HCEC 1CT (cell line): ENCODE results near the gene BARX1.
"Not testable (repeated sequence)": the region's sequence is repeated elsewhere in the genome, so short reads cannot be mapped to it uniquely, and the experiment has no call there.

Experiments
- DNase-seq: peaks from one replicate; pipeline ENCODE4 v3.0.0-alpha.2; 2017

Gene BARX1

GRCh38 chr9:93965830-93966577 lies 10.8 kb upstream of the BARX1 start:
- DNase-seq: no peak

GRCh38 chr9:93964685-93965084 lies 9.5 kb upstream of the BARX1 start:
- DNase-seq: no peak

GRCh38 chr9:93963969-93964368 lies 8.8 kb upstream of the BARX1 start:
- DNase-seq: no peak

- not testable (repeated sequence) for DNase-seq
Measured at GRCh38 chr9:93963489-93963888, 8.3 kb upstream of the BARX1 start.

- DNase-seq: peak; percentile 65
Measured at GRCh38 chr9:93962561-93963440, 7.6 kb upstream of the BARX1 start.

GRCh38 chr9:93962017-93962416 lies 6.9 kb upstream of the BARX1 start:
- no peak for DNase-seq

GRCh38 chr9:93960971-93961841 lies 6.1 kb upstream of the BARX1 start:
- no peak for DNase-seq

- DNase-seq: no peak
Measured at GRCh38 chr9:93960221-93960970, 5.2 kb upstream of the BARX1 start.

- no peak for DNase-seq
Measured at GRCh38 chr9:93959739-93960154, 4.6 kb upstream of the BARX1 start.

- DNase-seq: no peak
Measured at GRCh38 chr9:93958819-93959682, 3.9 kb upstream of the BARX1 start.

GRCh38 chr9:93958121-93958818 lies 3.1 kb upstream of the BARX1 start:
- DNase-seq: no peak

- no peak for DNase-seq
Measured at GRCh38 chr9:93955981-93956784, 1.0 kb upstream of the BARX1 start.

GRCh38 chr9:93954434-93955061 lies 607 bp downstream of the BARX1 start:
- DNase-seq: no peak

GRCh38 chr9:93953496-93954433 lies 1.4 kb downstream of the BARX1 start:
- no peak for DNase-seq

GRCh38 chr9:93952784-93953495 lies 2.2 kb downstream of the BARX1 start:
- DNase-seq: no peak

- no peak for DNase-seq
Measured at GRCh38 chr9:93952119-93952783, 2.9 kb downstream of the BARX1 start.

GRCh38 chr9:93951655-93952118 lies 3.5 kb downstream of the BARX1 start:
- no peak for DNase-seq
